ENCODE results near the gene CNNM4. TPM values are rescaled to one million over a fixed set of nuclear protein-coding genes. Genes with fewer than 3 reads are reported as not detected.

Gene CNNM4
- total and polyA plus RNA-seq, 2 of the 4 experiments (the other 2 are of a cell fraction), result 2.0 to 4.1 TPM

- H3K14ac ChIP-seq (replicated peaks; ENCODE audit: low read depth, low read length), result no peak overlapping the region
- ATAC-seq (ENCODE audit: low read depth), result no peak
- no peak for DNase-seq
- no peak overlapping the region; the same call in 1 of the 2 replicates for H3K4me2 ChIP-seq (ENCODE audit: low read depth, low read length)
- no peak overlapping the region for H2BK15ac ChIP-seq (ENCODE audit: low read depth, low read length)
- no peak overlapping the region for H2BK120ac ChIP-seq (ENCODE audit: low read depth, low read length)
- no peak overlapping the region for H4K5ac ChIP-seq (ENCODE audit: low read depth, low read length)
- POLR2A ChIA-PET (ENCODE audit: unreplicated experiment), result no interaction called here
- no TSS peak for BruUV-seq (replicated peaks)
- dilution Hi-C loops (cut with HindIII; ENCODE audit: low sequenced_read_pairs, unreplicated experiment), result no loop called here
- in situ Hi-C loops (cut with MboI; ENCODE audit: low sequenced_read_pairs), result no loop called here
- no peak overlapping the region for H2BK20ac ChIP-seq (ENCODE audit: low read depth, low read length)
- peaks cover 6% of the 10 kb centered on the region for H3K4me1 ChIP-seq (ENCODE audit: control insufficient read depth, insufficient read depth, low read length)
- CTCF ChIA-PET, result no interaction called here
- H3K9me1 ChIP-seq (ENCODE audit: insufficient read depth, low read length), result peaks cover 9% of the 10 kb centered on the region
- no peak overlapping the region for H3K9ac ChIP-seq (ENCODE audit: low read depth, low read length)
- H3K18ac ChIP-seq (ENCODE audit: low read depth, low read length), result no peak overlapping the region
- no peaks in the 10 kb centered on the region for H3K27me3 ChIP-seq (ENCODE audit: control insufficient read depth, insufficient read depth, low read length)
- no peak overlapping the region for H4K8ac ChIP-seq (ENCODE audit: low read depth in 2 of 2, low read length in 2 of 2)
- no peak overlapping the region for H2AK5ac ChIP-seq (ENCODE audit: low read depth, low read length)
- no peak overlapping the region for H2AK9ac ChIP-seq (replicated peaks; ENCODE audit: low read depth, low read length, poor library complexity)
- no peak overlapping the region for H3K27ac ChIP-seq (ENCODE audit: insufficient read depth, low read length)
- peaks cover 17 to 44% of the 10 kb centered on the region in 2 experiments for H3K79me1 ChIP-seq (ENCODE audit: low read depth in 1 of 2, low read length in 2 of 2)
- peaks cover 5% of the 10 kb centered on the region; the same call in 1 of the 2 replicates for H3K36me3 ChIP-seq (ENCODE audit: control insufficient read depth, insufficient read depth, low read length)
- no peak overlapping the region for H3K4ac ChIP-seq (ENCODE audit: low read depth, low read length)
- no peak overlapping the region for H2AFZ ChIP-seq (replicated peaks; ENCODE audit: low read length, poor library complexity)
- TF ChIP-seq FOS (IDR thresholded peaks at IDR 0.05; ENCODE audit: low read depth, low read length) (no peak), RFX5 (IDR thresholded peaks at IDR 0.05; ENCODE audit: low read depth, low read length) (no peak), MXI1 (IDR thresholded peaks at IDR 0.05; ENCODE audit: borderline replicate concordance, low read depth, low read length) (no peak), CTCF (conservative IDR thresholded peaks at IDR 0.05; ENCODE audit: low read depth, low read length) (no peak), MAFK (IDR thresholded peaks at IDR 0.05; ENCODE audit: low read depth, low read length) (no peak), USF2 (IDR thresholded peaks at IDR 0.05; ENCODE audit: low read depth, low read length) (no peak)
- TF ChIP-seq, protein P1, sequence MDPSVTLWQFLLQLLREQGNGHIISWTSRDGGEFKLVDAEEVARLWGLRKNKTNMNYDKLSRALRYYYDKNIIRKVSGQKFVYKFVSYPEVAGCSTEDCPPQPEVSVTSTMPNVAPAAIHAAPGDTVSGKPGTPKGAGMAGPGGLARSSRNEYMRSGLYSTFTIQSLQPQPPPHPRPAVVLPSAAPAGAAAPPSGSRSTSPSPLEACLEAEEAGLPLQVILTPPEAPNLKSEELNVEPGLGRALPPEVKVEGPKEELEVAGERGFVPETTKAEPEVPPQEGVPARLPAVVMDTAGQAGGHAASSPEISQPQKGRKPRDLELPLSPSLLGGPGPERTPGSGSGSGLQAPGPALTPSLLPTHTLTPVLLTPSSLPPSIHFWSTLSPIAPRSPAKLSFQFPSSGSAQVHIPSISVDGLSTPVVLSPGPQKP (IDR thresholded peaks at IDR 0.05; ENCODE audit: borderline replicate concordance, low read depth, low read length), result no peak
- intact Hi-C loops (cut with micrococcal nuclease), result no loop called here
- no peak overlapping the region for H2BK5ac ChIP-seq (ENCODE audit: low read depth, low read length, poor library complexity, severe bottlenecking)
- no peak overlapping the region for H3K4me3 ChIP-seq (ENCODE audit: insufficient read depth, low read depth, low read length)
- H3K9me3 ChIP-seq (ENCODE audit: control insufficient read depth, insufficient read depth, low read length), result no peaks in the 10 kb centered on the region
- peaks cover 41% of the 10 kb centered on the region for H4K20me1 ChIP-seq (ENCODE audit: insufficient read depth, low read length)
- no peak overlapping the region for H4K91ac ChIP-seq (ENCODE audit: insufficient read depth, low read depth, low read length)
- H3K56ac ChIP-seq (ENCODE audit: extremely low read depth, insufficient read depth, low read length), result no peak overlapping the region
- 81% methylated on average over 3 of the region's 8 CpGs; no CpG with 5 or more reads in 1 of the 2 experiments for WGBS, 2 experiments (ENCODE audit: extremely low coverage in 2 of 2, insufficient read length in 1 of 2)
- H3K23ac ChIP-seq (ENCODE audit: low read depth, low read length), result peak overlapping the region; percentile 78
These were observed 57.2 kb downstream of the CNNM4 start for GRCh38 chr2:96817882-96818281.
